ENCODE measurements around the gene C11orf86.

The C11orf86 gene

DNA sequence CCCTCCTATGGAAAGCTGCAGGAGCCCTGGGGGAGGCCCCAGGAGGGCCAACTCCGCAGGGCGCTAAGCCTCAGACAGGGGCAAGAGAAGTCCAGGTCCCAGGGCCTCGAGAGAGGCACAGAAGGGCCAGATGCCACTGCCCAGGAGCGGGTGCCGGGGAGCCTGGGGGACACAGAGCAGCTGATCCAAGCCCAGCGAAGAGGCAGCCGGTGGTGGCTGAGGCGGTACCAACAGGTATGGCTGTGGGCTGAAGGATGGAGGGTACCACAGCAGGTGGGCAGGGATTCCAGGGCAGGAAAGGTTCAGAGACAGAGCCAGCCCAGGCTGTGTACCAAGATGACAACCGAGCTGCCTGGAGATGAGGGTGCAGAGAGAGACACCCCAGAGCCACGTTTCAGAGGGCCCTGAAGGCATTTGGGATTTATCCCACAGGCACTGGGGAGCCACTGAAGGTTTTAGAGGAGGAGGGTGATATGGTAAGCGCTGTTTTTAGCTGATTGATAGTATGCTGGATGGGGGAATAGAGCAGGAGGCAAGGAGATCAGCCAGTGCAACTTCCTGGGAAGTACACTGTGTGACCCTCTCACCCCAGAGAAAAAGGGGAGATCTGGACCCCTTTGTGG lies 412 bp downstream of the C11orf86 start:
- H3K4me1 ChIP-seq (ENCODE audit: insufficient read depth, insufficient read length), result peaks cover 12% of the 10 kb centered on the region
- no peak for DNase-seq (ENCODE audit: low read depth, low spot score)
- TF ChIP-seq ZNF274 (IDR thresholded peaks at IDR 0.05; ENCODE audit: low read depth, low read length), result no peak
- no peak for TF ChIP-seq SUZ12 (IDR thresholded peaks at IDR 0.05; ENCODE audit: extremely low read depth, insufficient read depth, insufficient read length)
- TF ChIP-seq YY1 (IDR thresholded peaks at IDR 0.05; ENCODE audit: insufficient read depth, insufficient read length), result no peak
- H3K9ac ChIP-seq (ENCODE audit: insufficient read length, low read depth), result peak overlapping the region; percentile 12
- no peaks in the 10 kb centered on the region for H3K27me3 ChIP-seq (ENCODE audit: insufficient read depth, insufficient read length)
- H3K36me3 ChIP-seq (ENCODE audit: insufficient read depth, insufficient read length, low read length), result no peaks in the 10 kb centered on the region
- H3K9me3 ChIP-seq (ENCODE audit: insufficient read depth, low read length), result peaks cover 28% of the 10 kb centered on the region
- no peak overlapping the region for H3K4me3 ChIP-seq (ENCODE audit: insufficient read length, low read depth)

DNA sequence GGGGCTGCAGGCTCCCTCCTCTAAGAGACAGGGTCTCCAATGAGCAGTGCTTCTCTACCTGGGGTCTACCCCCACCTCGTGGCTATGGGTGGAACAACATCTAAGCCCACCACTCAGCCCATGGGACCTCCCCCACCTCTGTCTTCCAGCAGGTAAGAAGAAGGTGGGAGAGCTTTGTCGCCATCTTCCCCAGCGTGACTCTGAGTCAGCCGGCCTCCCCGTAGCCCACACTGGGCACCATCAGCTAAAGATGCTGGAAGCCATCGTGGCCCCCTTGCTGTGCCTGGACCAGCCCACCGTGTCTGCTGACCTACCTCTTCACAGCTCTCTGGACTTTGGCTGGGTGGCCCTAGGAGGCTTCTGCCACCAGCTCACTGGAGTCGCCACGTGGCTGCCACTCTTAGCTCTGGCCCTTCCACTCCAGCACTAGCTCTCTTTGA lies 944 bp downstream of the C11orf86 start:
- H3K9ac ChIP-seq (ENCODE audit: insufficient read length, low read depth), result no peak overlapping the region
- H3K4me3 ChIP-seq (ENCODE audit: insufficient read length, low read depth), result no peak overlapping the region
- peaks cover 10% of the 10 kb centered on the region for H3K4me1 ChIP-seq (ENCODE audit: insufficient read depth, insufficient read length)
- DNase-seq (ENCODE audit: low read depth, low spot score), result peak; percentile 72
- H3K36me3 ChIP-seq (ENCODE audit: insufficient read depth, insufficient read length, low read length), result no peaks in the 10 kb centered on the region
- no peak for TF ChIP-seq YY1 (IDR thresholded peaks at IDR 0.05; ENCODE audit: insufficient read depth, insufficient read length)
- no peak for TF ChIP-seq SUZ12 (IDR thresholded peaks at IDR 0.05; ENCODE audit: extremely low read depth, insufficient read depth, insufficient read length)
- no peak for TF ChIP-seq ZNF274 (IDR thresholded peaks at IDR 0.05; ENCODE audit: low read depth, low read length)
- H3K27me3 ChIP-seq (ENCODE audit: insufficient read depth, insufficient read length), result no peaks in the 10 kb centered on the region
- H3K9me3 ChIP-seq (ENCODE audit: insufficient read depth, low read length), result peaks cover 28% of the 10 kb centered on the region

DNA sequence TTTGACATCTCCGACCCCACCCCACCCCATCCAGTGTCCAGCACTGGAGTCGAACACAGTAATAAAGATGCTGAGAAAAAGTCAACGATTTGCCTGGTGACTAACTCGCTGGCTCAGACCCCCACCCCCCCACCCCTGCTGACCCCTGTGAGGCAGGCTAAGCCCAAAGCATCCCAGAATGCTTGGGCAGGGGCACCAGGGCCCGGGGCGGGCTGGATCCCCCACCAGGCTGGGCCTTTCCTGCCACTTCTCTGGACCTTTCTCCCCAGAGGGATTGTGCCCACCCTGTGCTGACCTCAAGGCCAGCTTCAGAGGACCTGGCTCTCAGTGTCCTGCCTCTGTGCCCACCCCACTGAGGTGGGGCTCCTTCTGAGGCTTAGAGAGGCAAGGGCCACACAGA lies 1.8 kb downstream of the C11orf86 start:
- no peak for DNase-seq (ENCODE audit: low read depth, low spot score)
- H3K4me3 ChIP-seq (ENCODE audit: insufficient read length, low read depth), result no peak overlapping the region
- no peak for TF ChIP-seq ZNF274 (IDR thresholded peaks at IDR 0.05; ENCODE audit: low read depth, low read length)
- TF ChIP-seq YY1 (IDR thresholded peaks at IDR 0.05; ENCODE audit: insufficient read depth, insufficient read length), result no peak
- no peak for TF ChIP-seq SUZ12 (IDR thresholded peaks at IDR 0.05; ENCODE audit: extremely low read depth, insufficient read depth, insufficient read length)
- H3K27me3 ChIP-seq (ENCODE audit: insufficient read depth, insufficient read length), result no peaks in the 10 kb centered on the region
- H3K9ac ChIP-seq (ENCODE audit: insufficient read length, low read depth), result no peak overlapping the region
- H3K36me3 ChIP-seq (ENCODE audit: insufficient read depth, insufficient read length, low read length), result no peaks in the 10 kb centered on the region
- H3K9me3 ChIP-seq (ENCODE audit: insufficient read depth, low read length), result peaks cover 28% of the 10 kb centered on the region
- peaks cover 10% of the 10 kb centered on the region for H3K4me1 ChIP-seq (ENCODE audit: insufficient read depth, insufficient read length)

DNA sequence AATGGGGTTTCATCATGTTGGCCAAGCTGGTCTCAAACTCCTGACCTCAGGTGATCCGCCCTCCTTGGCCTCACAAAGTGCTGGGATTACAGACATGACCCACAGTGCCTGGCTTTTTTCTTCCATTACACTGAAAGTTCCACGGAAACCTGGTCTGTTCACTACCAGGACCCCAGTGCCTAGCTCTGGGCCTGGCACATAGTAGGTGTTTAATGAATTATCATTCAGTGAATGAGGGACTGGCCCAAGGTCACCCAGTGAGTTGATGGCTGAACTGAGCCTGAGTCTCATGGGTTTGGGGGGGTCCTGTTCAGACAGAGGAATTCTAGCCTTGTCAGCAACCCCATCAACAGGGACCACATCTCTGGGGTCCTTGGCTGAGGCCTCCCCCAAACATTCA lies 3.1 kb downstream of the C11orf86 start:
- no peaks in the 10 kb centered on the region for H3K27me3 ChIP-seq (ENCODE audit: insufficient read depth, insufficient read length)
- H3K9me3 ChIP-seq (ENCODE audit: insufficient read depth, low read length), result peaks cover 28% of the 10 kb centered on the region
- H3K4me3 ChIP-seq (ENCODE audit: insufficient read length, low read depth), result no peak overlapping the region
- H3K9ac ChIP-seq (ENCODE audit: insufficient read length, low read depth), result no peak overlapping the region
- H3K36me3 ChIP-seq (ENCODE audit: insufficient read depth, insufficient read length, low read length), result no peaks in the 10 kb centered on the region
- no peak for DNase-seq (ENCODE audit: low read depth, low spot score)
- H3K4me1 ChIP-seq (ENCODE audit: insufficient read depth, insufficient read length), result peaks cover 10% of the 10 kb centered on the region
- TF ChIP-seq SUZ12 (IDR thresholded peaks at IDR 0.05; ENCODE audit: extremely low read depth, insufficient read depth, insufficient read length), result no peak
- no peak for TF ChIP-seq ZNF274 (IDR thresholded peaks at IDR 0.05; ENCODE audit: low read depth, low read length)

DNA sequence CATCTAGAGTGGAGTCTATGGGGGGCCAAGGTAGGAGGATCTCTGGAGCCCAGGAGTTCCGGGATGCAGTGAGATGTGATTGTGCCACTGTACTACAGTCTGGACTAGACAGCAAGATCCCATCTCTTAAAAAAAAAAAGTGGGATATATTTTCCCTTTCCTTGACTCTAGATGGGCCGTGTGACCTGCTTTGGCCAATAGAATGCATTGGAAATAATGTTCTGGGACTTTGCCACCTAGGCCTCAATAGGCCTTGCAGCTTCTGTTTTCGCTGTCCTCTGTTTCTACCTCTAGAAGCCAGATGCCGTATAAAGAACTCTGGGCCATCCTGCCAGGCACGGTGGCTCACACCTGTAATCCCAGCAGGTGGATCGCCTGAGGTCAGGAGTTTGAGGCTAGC lies 3.6 kb downstream of the C11orf86 start:
- no peaks in the 10 kb centered on the region for H3K36me3 ChIP-seq (ENCODE audit: insufficient read depth, insufficient read length, low read length)
- DNase-seq (ENCODE audit: low read depth, low spot score), result no peak
- TF ChIP-seq SUZ12 (IDR thresholded peaks at IDR 0.05; ENCODE audit: extremely low read depth, insufficient read depth, insufficient read length) (no peak), ZNF274 (IDR thresholded peaks at IDR 0.05; ENCODE audit: low read depth, low read length) (no peak), YY1 (IDR thresholded peaks at IDR 0.05; ENCODE audit: insufficient read depth, insufficient read length) (no peak)
- no peaks in the 10 kb centered on the region for H3K27me3 ChIP-seq (ENCODE audit: insufficient read depth, insufficient read length)
- H3K4me1 ChIP-seq (ENCODE audit: insufficient read depth, insufficient read length), result peaks cover 10% of the 10 kb centered on the region
- peaks cover 28% of the 10 kb centered on the region for H3K9me3 ChIP-seq (ENCODE audit: insufficient read depth, low read length)
- no peak overlapping the region for H3K4me3 ChIP-seq (ENCODE audit: insufficient read length, low read depth)
- H3K9ac ChIP-seq (ENCODE audit: insufficient read length, low read depth), result no peak overlapping the region

DNA sequence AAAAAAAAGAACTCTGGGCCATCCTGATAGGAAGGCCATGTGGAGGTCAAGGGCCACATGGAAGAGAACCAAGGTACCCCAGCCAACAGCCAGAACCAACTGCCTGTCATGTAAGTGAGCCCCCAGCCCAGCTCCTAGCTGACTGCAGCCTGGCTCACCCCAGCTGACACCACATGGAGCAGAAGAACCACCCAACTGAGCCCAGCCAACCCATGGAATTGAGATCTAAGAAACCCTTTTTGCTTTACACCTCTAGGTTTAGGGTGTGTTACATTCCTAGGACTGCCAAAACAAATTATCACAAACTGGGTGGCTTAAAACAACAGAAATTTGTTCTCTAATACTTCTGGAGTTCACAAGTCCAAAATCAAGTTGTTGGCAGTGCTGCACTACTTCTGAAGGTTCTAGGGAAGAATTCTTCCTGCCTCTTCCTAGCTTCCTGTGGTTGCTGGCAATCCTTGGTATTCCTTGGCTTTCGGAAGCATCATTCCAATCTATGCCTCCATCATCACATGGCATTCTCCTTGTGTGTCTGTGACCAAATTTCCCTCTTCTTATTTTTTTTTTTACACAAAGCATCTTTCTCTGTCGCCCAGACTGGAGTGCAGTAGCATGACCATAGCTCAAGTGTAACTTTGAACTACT lies 4.4 kb downstream of the C11orf86 start:
- DNase-seq (ENCODE audit: low read depth, low spot score), result no peak
- H3K27me3 ChIP-seq (ENCODE audit: insufficient read depth, insufficient read length), result no peaks in the 10 kb centered on the region
- H3K9ac ChIP-seq (ENCODE audit: insufficient read length, low read depth), result no peak overlapping the region
- no peak for TF ChIP-seq YY1 (IDR thresholded peaks at IDR 0.05; ENCODE audit: insufficient read depth, insufficient read length)
- no peak overlapping the region for H3K4me3 ChIP-seq (ENCODE audit: insufficient read length, low read depth)
- no peaks in the 10 kb centered on the region for H3K36me3 ChIP-seq (ENCODE audit: insufficient read depth, insufficient read length, low read length)
- peaks cover 28% of the 10 kb centered on the region for H3K9me3 ChIP-seq (ENCODE audit: insufficient read depth, low read length)
- H3K4me1 ChIP-seq (ENCODE audit: insufficient read depth, insufficient read length), result peaks cover 7% of the 10 kb centered on the region

DNA sequence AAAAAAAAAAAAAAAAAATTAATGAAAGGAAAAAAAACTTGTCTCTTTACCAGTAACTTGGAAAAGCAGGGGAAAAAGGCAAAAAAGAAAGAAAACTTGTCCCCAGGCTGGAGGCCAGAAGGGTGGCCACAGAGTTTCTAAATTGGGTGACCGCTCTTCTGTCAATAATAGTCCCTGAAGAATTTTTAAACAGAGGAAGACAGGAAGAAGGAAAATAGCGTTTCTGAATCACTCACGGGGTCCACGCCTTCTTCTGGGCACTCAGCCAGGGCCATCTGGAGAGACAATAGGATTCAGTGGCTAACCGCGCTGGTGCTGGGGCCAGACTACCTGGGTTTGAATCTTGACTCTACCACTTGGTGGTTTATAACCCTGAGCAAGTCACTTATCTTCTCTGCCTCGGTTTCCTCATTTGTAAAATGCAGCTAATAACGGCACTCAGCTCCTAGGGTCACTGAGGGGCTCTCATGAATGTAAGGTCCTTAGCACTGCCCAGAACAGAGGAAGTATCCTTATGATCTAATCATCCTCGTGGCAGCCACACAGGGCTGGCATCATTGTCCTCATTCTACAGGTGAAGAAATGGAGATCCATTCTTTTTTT lies 7.0 kb downstream of the C11orf86 start:
- no peak for DNase-seq (ENCODE audit: low read depth, low spot score)
- H3K4me1 ChIP-seq (ENCODE audit: insufficient read depth, insufficient read length), result peaks cover 18% of the 10 kb centered on the region
- no peaks in the 10 kb centered on the region for H3K36me3 ChIP-seq (ENCODE audit: insufficient read depth, insufficient read length, low read length)
- no peaks in the 10 kb centered on the region for H3K27me3 ChIP-seq (ENCODE audit: insufficient read depth, insufficient read length)
- H3K9me3 ChIP-seq (ENCODE audit: insufficient read depth, low read length), result peaks cover 28% of the 10 kb centered on the region
- no peak overlapping the region for H3K4me3 ChIP-seq (ENCODE audit: insufficient read length, low read depth)
- TF ChIP-seq YY1 (IDR thresholded peaks at IDR 0.05; ENCODE audit: insufficient read depth, insufficient read length), result no peak
- no peak for TF ChIP-seq SUZ12 (IDR thresholded peaks at IDR 0.05; ENCODE audit: extremely low read depth, insufficient read depth, insufficient read length)
- no peak for TF ChIP-seq ZNF274 (IDR thresholded peaks at IDR 0.05; ENCODE audit: low read depth, low read length)
- no peak overlapping the region for H3K9ac ChIP-seq (ENCODE audit: insufficient read length, low read depth)
